K562 (cell line): ENCODE results near the gene RAB3GAP2. TPM values are rescaled to one million over a fixed set of nuclear protein-coding genes. Genes with fewer than 3 reads are reported as not detected.

ENCODE experiments used
- ARID3A ChIP-seq: IDR thresholded peaks from 2 replicates; pipeline ENCODE4 v1.6.1; 2012; ENCODE audit warnings: low read depth, low read length, improper control_type of control experiment, borderline replicate concordance
- FOXA3 ChIP-seq, 2 experiments: fragments of 450-650 bp in 1 of 2; sonication (generic) in 1 of 2; formaldehyde crosslinking; IDR thresholded peaks in 1 of 2; conservative IDR thresholded peaks in 1 of 2; 2 replicates each; pipeline versions ENCODE4 v1.4.0 to v1.8.0; 2020 to 2022; ENCODE audit warnings: mild to moderate bottlenecking in 2 of 2, missing genetic modification reagents in 1 of 2
- HLTF ChIP-seq: fragments of 450-650 bp; IDR thresholded peaks from 2 replicates; pipeline ENCODE4 v1.6.1; 2016
- HMGXB4 ChIP-seq: sonication (generic); formaldehyde crosslinking; IDR thresholded peaks from 2 replicates; pipeline ENCODE4 v1.8.1; 2023; ENCODE audit warnings: mild to moderate bottlenecking, missing genetic modification reagents
- MCM5 ChIP-seq: fragments of 450-650 bp; IDR thresholded peaks from 2 replicates; pipeline ENCODE4 v1.6.1; 2016; ENCODE audit warnings: low read depth
- MTA2 ChIP-seq: fragments of 450-650 bp; IDR thresholded peaks from 2 replicates; pipeline ENCODE4 v1.6.1; 2016; ENCODE audit warnings: low read depth
- NRF1 ChIP-seq, 2 experiments: fragments of 450-650 bp; IDR thresholded peaks in 1 of 2; conservative IDR thresholded peaks in 1 of 2; 2 replicates each; pipeline ENCODE4 v1.6.1; 2014; ENCODE audit warnings: mild to moderate bottlenecking in 2 of 2
- RFX5 ChIP-seq: IDR thresholded peaks from 2 replicates; pipeline ENCODE4 v1.6.1; 2011; ENCODE audit warnings: low read depth, mild to moderate bottlenecking, improper control_type of control experiment, low read length
- SIN3B ChIP-seq: fragments of 450-650 bp; IDR thresholded peaks from 2 replicates; pipeline ENCODE4 v1.6.1; 2017; ENCODE audit warnings: low read depth, mild to moderate bottlenecking, moderate library complexity
- SIRT6 ChIP-seq: IDR thresholded peaks from one replicate; pipeline ENCODE4 v1.6.1; 2012; ENCODE audit warnings: low read depth, mild to moderate bottlenecking, control low read depth, inconsistent platforms, low read length, moderate library complexity
- TEAD2 ChIP-seq: fragments of 450-650 bp; IDR thresholded peaks from 2 replicates; pipeline ENCODE4 v1.6.1; 2016; ENCODE audit warnings: missing genetic modification characterization, control low read depth, missing compliant biosample characterization
- THAP12 ChIP-seq: fragments of 250-450 bp; sonication (Bioruptor Pico); IDR thresholded peaks from 2 replicates; pipeline ENCODE4 v1.9.0; 2021; ENCODE audit warnings: mild to moderate bottlenecking, inconsistent platforms
- USF1 ChIP-seq: sonication (generic); formaldehyde crosslinking; IDR thresholded peaks from 2 replicates; pipeline ENCODE4 v1.9.0; 2022; ENCODE audit warnings: mild to moderate bottlenecking, missing genetic modification reagents
- ZBTB7A ChIP-seq: IDR thresholded peaks from 2 replicates; pipeline ENCODE4 v1.6.1; 2011; ENCODE audit warnings: low read depth, mild to moderate bottlenecking, low read length, moderate library complexity, borderline replicate concordance; ENCODE audit not compliant: control insufficient read depth
- ZNF133 ChIP-seq: fragments of 250-450 bp; sonication (Bioruptor Pico); IDR thresholded peaks from 2 replicates; pipeline ENCODE4 v1.4.0; 2020; ENCODE audit warnings: mild to moderate bottlenecking
- ZNF263 ChIP-seq: sonication (generic); formaldehyde crosslinking; IDR thresholded peaks from 2 replicates; pipeline ENCODE4 v1.8.0; 2022; ENCODE audit warnings: mild to moderate bottlenecking, missing genetic modification reagents, borderline replicate concordance
- ZNF445 ChIP-seq: fragments of 250-450 bp; sonication (Bioruptor Pico); IDR thresholded peaks from 2 replicates; pipeline ENCODE4 v1.4.0; 2020; ENCODE audit warnings: low read depth, mild to moderate bottlenecking, moderate library complexity
- polyA plus RNA-seq, 8 experiments: library from polyadenylated mRNA; depleted of rRNA in 4 of 8; stranded (reverse) in 5 of 8; unstranded in 3 of 8; fragments of >200 nt; fragmentation: Nextera tagmentation in 2 of 8; fragmentation: Illumina TruSeq in 1 of 8; extraction: Ambion mirVana in 2 of 8; extraction: Trizol in 1 of 8; gene quantifications; 2 replicates each; pipeline versions ENCODE4 v1.2.1 to v1.2.3, GENCODE V29; 2011 to 2014; ENCODE audit warnings: inconsistent platforms in 1 of 8, missing spikeins in 1 of 8
- total RNA-seq, 7 experiments: library from RNA; depleted of rRNA in 6 of 7; stranded (reverse); fragments of >200 nt in 6 of 7; fragmentation: Illumina TruSeq in 2 of 7; extraction: Trizol in 2 of 7; gene quantifications; 2 replicates each; pipeline versions ENCODE4 v1.2.1 to v1.2.3, GENCODE V29; 2011 to 2021; ENCODE audit warnings: low replicate concordance in 1 of 7

The RAB3GAP2 gene
- total and polyA plus RNA-seq, 9 of the 15 experiments (the other 6 are each of a cell fraction or from before 2014, with no cell fraction given) = 14.1 to 69.1 (median 32.2) TPM

GRCh38 chr1:220272047-220272840 lies at the start of gene RAB3GAP2 (continued):
- TF ChIP-seq MCM5 = no peak
- TF ChIP-seq ZNF133 (CRISPR knock-in tag) = no peak
- no peak for TF ChIP-seq ZNF263 (CRISPR knock-in tag)
- peak; percentile 98 for TF ChIP-seq USF1
- TF ChIP-seq SIRT6 = no peak
- TF ChIP-seq TEAD2 (tag) = no peak
- no peak for TF ChIP-seq ZBTB7A
- no peak for TF ChIP-seq RFX5
- peak; percentile 97 to 98 for TF ChIP-seq NRF1 (conservative IDR thresholded peaks at IDR 0.05 in 1 of 2, IDR thresholded peaks at IDR 0.05 in 1 of 2)
- no peak; the same call in 1 of the 2 replicates for TF ChIP-seq MTA2
- TF ChIP-seq HMGXB4 (CRISPR knock-in tag) = peak; percentile 88
- TF ChIP-seq FOXA3 (CRISPR knock-in tag; conservative IDR thresholded peaks at IDR 0.05 in 1 of 2, IDR thresholded peaks at IDR 0.05 in 1 of 2) = 0 out of 4 replicates have a peak, but pooled peaks of 1 of the 2 experiments have one; percentile 7
- TF ChIP-seq SIN3B = no peak
- TF ChIP-seq THAP12 = peak; percentile 70; the same call in 1 of the 2 replicates
- no peak for TF ChIP-seq ZNF445
- TF ChIP-seq HLTF = peak; percentile 87
- TF ChIP-seq ARID3A = 0 out of 2 replicates have a peak, but pooled peaks have one; percentile 21
